Common myeloid progenitor, CD34-positive (primary cell): ENCODE measurements around the gene TOM1L2.

Experiments used
- CTCF ChIA-PET: fragments of 350-600 bp; sonication (Branson Sonifier 250); formaldehyde crosslinking; loops from one replicate; lab custom pipeline; 2021; ENCODE audit warnings: antibody characterized with exemption; lab: Charles Lee
- POLR2A ChIA-PET: fragments of 350-600 bp; sonication (Branson Sonifier 250); formaldehyde crosslinking; loops from one replicate; lab custom pipeline; 2021; ENCODE audit warnings: antibody characterized with exemption; lab: Charles Lee
- DNase-seq, 3 donors: peaks; one replicate each; pipeline versions ENCODE4 v3.0.0 to v3.0.0-alpha.2; 2013
- H3K27ac ChIP-seq, 2 experiments: 1 replicate in 1 of 2; 2 replicates in 1 of 2; pipeline ENCODE4 v1.7.0; 2013; ENCODE audit warnings: inconsistent platforms in 2 of 2, low read length in 2 of 2, mild to moderate bottlenecking in 2 of 2, low read depth in 1 of 2, moderate library complexity in 1 of 2; ENCODE audit not compliant: severe bottlenecking in 2 of 2, insufficient read depth in 1 of 2, poor library complexity in 1 of 2
- H3K27me3 ChIP-seq, 5 experiments: replicated peaks in 2 of 5; 1 replicate in 3 of 5; 2 replicates in 2 of 5; pipeline versions ENCODE4 v1.6.1 to v1.7.0; 2013; ENCODE audit warnings: low read length in 4 of 5, mild to moderate bottlenecking in 2 of 5, moderate library complexity in 2 of 5, inconsistent platforms in 1 of 5; ENCODE audit not compliant: insufficient read depth in 5 of 5, control insufficient read depth in 4 of 5
- H3K36me3 ChIP-seq, 4 experiments: 1 replicate in 2 of 4; 2 replicates in 2 of 4; pipeline versions ENCODE4 v1.6.1 to v1.7.0; 2013; ENCODE audit warnings: low read length in 3 of 4, control low read depth in 1 of 4, mild to moderate bottlenecking in 1 of 4; ENCODE audit not compliant: control insufficient read depth in 4 of 4, insufficient read depth in 4 of 4
- H3K4me1 ChIP-seq, 4 experiments: 1 replicate in 3 of 4; 2 replicates in 1 of 4; pipeline versions ENCODE4 v1.6.1 to v1.7.1; 2013; ENCODE audit warnings: low read length in 3 of 4, mild to moderate bottlenecking in 3 of 4, control low read depth in 1 of 4, inconsistent platforms in 1 of 4, moderate library complexity in 1 of 4; ENCODE audit not compliant: control insufficient read depth in 4 of 4, insufficient read depth in 4 of 4; ENCODE audit errors: control extremely low read depth in 1 of 4
- H3K4me3 ChIP-seq, 7 experiments: 1 replicate in 4 of 7; 2 replicates in 3 of 7; pipeline versions ENCODE4 v1.5.1 to v1.7.0; 2013; ENCODE audit warnings: mild to moderate bottlenecking in 7 of 7, low read length in 6 of 7, moderate library complexity in 6 of 7, inconsistent platforms in 2 of 7, low read depth in 2 of 7, control low read depth in 1 of 7; ENCODE audit not compliant: insufficient read depth in 4 of 7, control insufficient read depth in 1 of 7; ENCODE audit errors: extremely low read depth in 1 of 7
- H3K9me3 ChIP-seq, 5 experiments: 1 replicate in 4 of 5; 2 replicates in 1 of 5; pipeline versions ENCODE4 v1.6.1 to v1.7.1; 2013; ENCODE audit warnings: low read length in 4 of 5, mild to moderate bottlenecking in 2 of 5, inconsistent platforms in 1 of 5, low read depth in 1 of 5, moderate library complexity in 1 of 5; ENCODE audit not compliant: control insufficient read depth in 4 of 5, insufficient read depth in 2 of 5; ENCODE audit errors: control extremely low read depth in 1 of 5
- WGBS: methylation state at CpG from one replicate; pipeline ENCODE4 v1.1.5; 2013; ENCODE audit not compliant: insufficient coverage; 5-methylcytosine and 5-hydroxymethylcytosine counted together

The TOM1L2 gene

GRCh38 chr17:17815436-17816200 is 156.6 kb downstream of the TOM1L2 start:
- DNase-seq = no peak
- ChIA-PET POLR2A (no interaction called here), CTCF (interaction anchor here (1.0 to 21.2 kb wide), 7 partner anchors 11 to 137 kb away, joined by 3 to 295 read pairs (median 6); no protein-coding TSS in a partner anchor)
- Histone ChIP-seq H3K27me3 (no peaks in the 10 kb centered on the region), H3K4me3 (no peak overlapping the region), H3K27ac (no peak overlapping the region), H3K9me3 (no peaks in the 10 kb centered on the region), H3K4me1 (peaks cover 0 to 26% (median 7%) of the 10 kb centered on the region in 4 experiments), H3K36me3 (peaks cover 8 to 90% (median 55%) of the 10 kb centered on the region in 4 experiments)
- 97% methylated on average over 12 of the region's 17 CpGs for WGBS

GRCh38 chr17:17815062-17815406 is 157.2 kb downstream of the TOM1L2 start:
- Histone ChIP-seq H3K9me3 (no peaks in the 10 kb centered on the region), H3K27me3 (no peaks in the 10 kb centered on the region), H3K27ac (no peak overlapping the region), H3K4me1 (peaks cover 0 to 21% (median 7%) of the 10 kb centered on the region in 4 experiments), H3K36me3 (peaks cover 8 to 90% (median 54%) of the 10 kb centered on the region in 4 experiments), H3K4me3 (no peak overlapping the region)
- DNase-seq = no peak
- CTCF ChIA-PET = interaction anchor here (1.0 to 21.2 kb wide), 7 partner anchors 13 to 136 kb away, joined by 3 to 295 read pairs (median 4); no protein-coding TSS in a partner anchor
- POLR2A ChIA-PET = no interaction called here
- WGBS = 89% methylated on average over 6 of the region's 8 CpGs

- H3K4me1 ChIP-seq = peaks cover 0 to 14% (median 6%) of the 10 kb centered on the region in 4 experiments
- WGBS = 93% methylated on average over 9 of the region's 20 CpGs
- peaks cover 8 to 86% (median 53%) of the 10 kb centered on the region in 4 experiments for H3K36me3 ChIP-seq
- H3K9me3 ChIP-seq = no peaks in the 10 kb centered on the region
- ChIA-PET CTCF (interaction anchor here (1.0 to 21.2 kb wide), 10 partner anchors 7 to 135 kb away, joined by 3 to 295 read pairs (median 9); no protein-coding TSS in a partner anchor), POLR2A (interaction anchor here (0.9 kb wide), 1 partner anchor 26 kb away, joined by 3 read pairs; no protein-coding TSS in a partner anchor)
- H3K27ac ChIP-seq = no peak overlapping the region
- no peak for DNase-seq
- no peaks in the 10 kb centered on the region for H3K27me3 ChIP-seq
- H3K4me3 ChIP-seq = no peak overlapping the region
Measured at GRCh38 chr17:17814162-17815061, 157.8 kb downstream of the TOM1L2 start.

- no peak for DNase-seq
- no peaks in the 10 kb centered on the region for H3K9me3 ChIP-seq
- peaks cover 0 to 14% (median 6%) of the 10 kb centered on the region in 4 experiments for H3K4me1 ChIP-seq
- ChIA-PET POLR2A (interaction anchor here (0.9 to 1.6 kb wide), 2 partner anchors 27 to 47 kb away, joined by 3 to 5 read pairs; no protein-coding TSS in a partner anchor), CTCF (interaction anchor here (1.0 to 21.2 kb wide), 9 partner anchors 8 to 220 kb away, joined by 3 to 295 read pairs (median 14); no protein-coding TSS in a partner anchor)
- no peak overlapping the region for H3K27ac ChIP-seq
- no peak overlapping the region for H3K4me3 ChIP-seq
- no peaks in the 10 kb centered on the region for H3K27me3 ChIP-seq
- 95% methylated on average over 16 of the region's 16 CpGs for WGBS
- peaks cover 8 to 80% (median 49%) of the 10 kb centered on the region in 4 experiments for H3K36me3 ChIP-seq
Measured at GRCh38 chr17:17813725-17814095, 158.5 kb downstream of the TOM1L2 start.

GRCh38 chr17:17813055-17813724 is 159.0 kb downstream of the TOM1L2 start:
- Histone ChIP-seq H3K9me3 (no peaks in the 10 kb centered on the region), H3K4me1 (peaks cover 0 to 10% (median 5%) of the 10 kb centered on the region in 4 experiments), H3K27ac (no peak overlapping the region), H3K27me3 (no peaks in the 10 kb centered on the region), H3K4me3 (no peak overlapping the region), H3K36me3 (peaks cover 4 to 78% (median 46%) of the 10 kb centered on the region in 4 experiments)
- DNase-seq = no peak
- CTCF ChIA-PET = interaction anchor here (0.6 to 21.2 kb wide), 20 partner anchors 8 to 221 kb away, joined by 3 to 295 read pairs (median 7); no protein-coding TSS in a partner anchor
- WGBS = 96% methylated on average over 13 of the region's 25 CpGs
- POLR2A ChIA-PET = interaction anchor here (0.7 to 1.6 kb wide), 7 partner anchors 20 to 520 kb away, joined by 3 to 6 read pairs (median 3); partner anchors contain the start of gene SREBF1
